GM19099 (cell line): ENCODE measurements around the gene SIRT3.

Experiments used
- POLR2A ChIP-seq: IDR thresholded peaks from 3 replicates; pipeline ENCODE4 v1.6.1; 2011; ENCODE audit warnings: low read depth; ENCODE audit not compliant: insufficient read length; ENCODE audit errors: extremely low read depth

Gene SIRT3

DNA sequence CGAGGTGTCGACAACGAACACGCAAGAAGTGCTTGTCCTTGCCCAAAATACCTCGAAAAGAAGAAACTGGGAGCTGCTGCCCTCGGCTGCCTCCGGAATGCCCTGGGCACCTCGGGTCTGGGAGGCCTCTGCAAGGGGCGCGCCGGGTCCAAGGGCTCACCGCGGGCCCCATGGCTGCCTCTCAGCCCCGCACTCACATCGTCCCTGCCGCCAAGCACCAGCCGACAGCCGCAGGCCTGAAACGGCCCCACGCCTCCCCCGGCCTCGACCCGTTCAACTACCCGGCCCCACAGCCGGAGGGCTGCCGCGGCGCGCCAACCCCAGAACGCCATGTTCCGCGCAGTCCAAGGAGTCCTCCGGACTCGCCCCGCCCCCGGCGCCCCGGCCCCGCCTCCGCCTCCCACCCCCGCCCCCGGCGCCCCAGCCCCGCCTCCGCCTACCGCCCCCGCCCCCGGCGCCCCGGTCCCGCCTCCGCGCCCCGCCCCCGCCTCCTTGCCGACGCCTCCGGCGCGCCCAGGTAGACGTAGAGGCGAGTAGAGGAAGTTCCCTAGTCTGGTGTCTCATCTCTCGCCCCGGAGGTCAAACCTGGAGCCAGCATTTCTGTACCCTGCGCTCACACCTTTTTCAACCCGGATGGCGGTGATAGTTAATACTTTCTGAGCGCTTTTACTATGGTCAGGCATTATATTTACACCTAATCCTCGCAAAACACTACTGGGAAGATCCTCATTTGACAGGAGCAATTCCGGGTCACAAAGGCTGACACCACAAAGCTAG, at the start of gene SIRT3:
SIRT3 (minus strand) TSS at position 346 of the 777 bp plus-strand sequence; CDS start at position 332, 14 bp downstream.
- peak; percentile 80 for TF ChIP-seq POLR2A

DNA sequence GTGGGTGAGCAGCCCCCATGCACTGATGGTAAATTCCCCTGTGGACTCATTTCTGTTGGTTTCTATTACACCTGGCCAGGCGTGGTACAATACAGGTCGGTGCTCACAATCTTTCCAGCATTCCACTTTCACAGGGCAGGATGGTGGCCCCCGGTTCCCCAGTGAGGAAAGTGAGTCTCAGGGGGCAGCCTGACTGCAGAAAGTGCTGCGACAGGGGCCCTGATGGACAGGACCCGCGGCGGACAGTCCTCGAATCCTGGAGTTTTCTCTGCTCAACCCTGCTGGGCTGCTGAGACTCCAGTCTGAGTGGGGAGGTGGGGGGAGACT, 49.7 kb upstream of the SIRT3 start:
- TF ChIP-seq POLR2A: no peak

DNA sequence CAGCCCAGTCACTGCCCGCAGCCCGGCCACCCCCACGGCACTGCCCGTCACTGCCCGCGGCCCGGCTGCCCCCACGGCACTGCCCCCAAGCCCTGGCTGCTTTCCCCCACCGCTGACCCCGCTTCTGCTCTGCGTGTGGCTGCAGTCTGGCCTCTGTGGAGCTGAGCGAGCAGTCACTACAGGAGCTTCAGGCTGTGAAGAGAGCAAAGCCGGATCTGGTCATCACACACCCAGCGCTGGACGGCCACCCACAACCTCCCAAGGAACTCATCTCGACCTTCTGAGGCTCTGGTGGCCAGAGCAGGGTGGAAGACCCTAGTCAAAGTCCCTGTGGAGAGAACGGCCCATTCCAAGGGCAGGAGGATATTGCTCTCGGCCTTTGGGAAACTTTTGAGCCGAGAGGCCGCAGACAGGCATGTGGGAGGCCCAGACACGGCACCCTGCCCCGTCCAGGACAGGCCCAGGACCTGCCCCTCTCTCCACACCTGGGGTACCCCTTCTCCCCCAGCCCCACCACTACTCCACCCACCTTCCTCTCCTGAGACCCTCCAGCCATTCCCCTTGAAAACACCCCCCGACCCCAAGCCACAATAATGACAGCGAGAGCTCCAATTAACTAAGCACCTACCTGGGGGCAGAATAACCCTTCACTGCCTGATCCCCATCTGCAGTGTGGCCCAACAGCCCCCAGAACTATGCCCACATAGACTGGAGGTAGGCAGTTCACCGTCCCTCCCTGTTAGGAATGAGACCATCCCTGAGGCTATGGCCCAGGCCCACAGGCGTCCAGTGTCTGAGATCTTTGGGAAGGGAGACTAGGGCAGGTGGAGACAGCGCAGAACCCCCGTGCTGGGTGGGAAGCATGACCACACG, 49.1 kb upstream of the SIRT3 start:
- no peak for TF ChIP-seq POLR2A

DNA sequence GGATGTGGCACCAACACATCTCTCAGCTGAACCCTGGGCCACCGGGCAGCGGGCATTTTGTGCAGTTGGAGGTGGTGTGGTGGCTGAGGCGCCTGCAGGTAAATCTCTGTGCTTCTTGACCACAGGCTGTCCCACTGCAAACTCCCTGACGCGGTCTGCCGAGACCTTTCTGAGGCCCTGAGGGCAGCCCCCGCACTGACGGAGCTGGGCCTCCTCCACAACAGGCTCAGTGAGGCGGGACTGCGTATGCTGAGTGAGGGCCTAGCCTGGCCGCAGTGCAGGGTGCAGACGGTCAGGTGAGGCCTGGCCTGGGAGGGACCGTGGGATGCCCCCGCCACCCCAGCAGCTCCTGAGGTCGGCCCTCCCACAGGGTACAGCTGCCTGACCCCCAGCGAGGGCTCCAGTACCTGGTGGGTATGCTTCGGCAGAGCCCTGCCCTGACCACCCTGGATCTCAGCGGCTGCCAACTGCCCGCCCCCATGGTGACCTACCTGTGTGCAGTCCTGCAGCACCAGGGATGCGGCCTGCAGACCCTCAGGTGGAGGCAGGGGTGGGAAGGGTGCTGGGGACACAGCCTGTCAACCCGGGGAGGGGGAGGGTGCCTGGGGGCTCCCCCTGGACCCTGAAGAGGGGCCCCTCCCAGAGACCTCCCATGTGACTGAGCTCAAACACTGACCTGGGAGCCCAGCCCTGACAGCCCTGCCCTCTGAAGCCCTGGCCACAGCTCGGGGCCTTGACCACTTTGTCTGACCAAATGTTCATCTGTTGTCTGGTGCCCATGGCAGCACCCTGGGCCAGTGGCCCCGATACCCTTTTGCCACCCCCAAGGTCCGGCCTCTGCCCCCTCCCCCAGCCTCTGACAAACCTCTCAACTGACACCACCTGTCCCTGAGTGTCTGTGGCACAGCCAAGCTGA, 48.2 kb upstream of the SIRT3 start:
- TF ChIP-seq POLR2A: no peak

DNA sequence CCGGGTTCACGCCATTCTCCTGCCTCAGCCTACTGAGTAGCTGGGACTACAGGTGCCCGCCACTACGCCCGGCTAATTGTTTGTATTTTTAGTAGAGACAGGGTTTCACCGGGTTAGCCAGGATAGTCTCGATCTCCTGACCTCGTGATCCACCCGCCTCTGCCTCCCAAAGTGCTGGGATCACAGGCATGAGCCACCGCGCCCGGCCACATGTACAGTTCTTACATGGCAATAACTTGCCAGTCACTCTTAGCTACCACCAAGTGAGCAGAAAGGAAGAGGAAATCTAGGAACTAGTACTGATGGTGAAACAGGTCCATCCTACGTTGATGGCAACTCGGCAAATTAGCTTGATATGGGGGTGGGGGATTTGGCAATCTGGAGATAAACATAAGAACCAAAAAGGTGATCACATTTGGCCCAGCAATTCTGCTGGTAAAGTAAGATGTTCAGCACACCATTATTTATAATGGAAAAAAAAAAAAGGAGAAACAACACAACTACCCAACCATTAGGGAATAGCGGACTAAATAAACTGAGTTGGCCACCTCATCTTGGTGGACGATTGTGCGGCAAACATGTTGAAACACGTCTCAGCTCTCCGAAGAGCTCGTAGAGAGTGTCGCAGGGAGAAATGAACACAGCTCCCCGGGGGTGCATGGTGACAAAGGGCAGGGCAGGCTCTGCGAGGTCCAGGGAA, 47.4 kb upstream of the SIRT3 start:
- TF ChIP-seq POLR2A: no peak

DNA sequence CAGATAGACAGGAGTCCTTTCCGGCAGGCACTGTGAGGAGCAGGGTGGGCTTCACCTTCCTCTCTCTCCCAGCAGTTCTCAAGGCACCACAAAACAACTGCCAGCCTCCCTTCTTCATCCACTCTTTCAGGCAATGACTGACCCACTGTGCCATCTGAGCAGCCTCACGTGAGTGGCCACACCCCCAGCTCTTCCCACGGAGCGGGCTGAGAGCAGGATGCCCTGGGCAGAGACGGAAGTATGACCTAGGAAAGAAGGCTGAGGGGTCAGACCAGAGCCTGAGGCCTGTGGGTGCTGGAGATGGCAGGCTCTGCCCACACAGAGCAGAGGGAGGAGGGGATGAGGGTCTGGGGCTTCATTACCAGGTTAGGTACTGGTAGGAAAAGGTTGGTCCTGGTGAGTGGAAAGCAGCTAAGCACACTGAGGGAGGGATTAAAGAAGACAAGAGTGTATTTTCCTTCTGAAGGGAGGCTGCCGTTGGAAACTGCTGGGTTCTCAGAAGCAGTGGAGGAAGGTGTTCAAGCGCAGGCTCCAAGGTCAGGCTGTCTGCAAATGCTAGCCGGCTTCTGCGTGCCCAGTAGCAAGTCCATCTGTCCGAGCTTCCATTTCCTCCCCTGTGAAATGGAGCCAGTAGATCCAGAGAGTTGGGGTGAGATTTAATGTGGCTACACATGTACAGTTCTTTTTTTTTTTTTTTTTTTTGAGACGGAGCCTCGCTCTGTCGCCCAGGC, 46.7 kb upstream of the SIRT3 start:
- no peak for TF ChIP-seq POLR2A

DNA sequence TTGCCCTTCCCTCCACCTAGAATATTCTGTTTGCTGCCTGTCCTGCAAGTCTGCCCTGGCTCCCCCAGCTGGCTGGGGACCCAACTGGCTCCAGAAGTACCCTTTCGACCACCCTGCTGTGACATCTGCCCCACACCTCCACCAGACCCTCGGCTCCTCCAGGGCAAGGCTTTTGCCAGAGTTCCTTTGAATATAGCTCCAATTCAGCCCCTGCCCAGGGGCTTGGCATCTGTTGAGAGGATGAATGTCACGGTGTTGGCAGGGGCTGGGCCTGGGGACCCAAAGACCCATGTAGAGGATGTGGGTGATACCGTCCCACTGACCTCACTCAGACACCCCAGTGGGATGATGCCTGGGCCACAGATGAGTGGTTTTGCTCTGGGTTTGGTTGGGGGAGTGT, 46.0 kb upstream of the SIRT3 start:
- no peak for TF ChIP-seq POLR2A

DNA sequence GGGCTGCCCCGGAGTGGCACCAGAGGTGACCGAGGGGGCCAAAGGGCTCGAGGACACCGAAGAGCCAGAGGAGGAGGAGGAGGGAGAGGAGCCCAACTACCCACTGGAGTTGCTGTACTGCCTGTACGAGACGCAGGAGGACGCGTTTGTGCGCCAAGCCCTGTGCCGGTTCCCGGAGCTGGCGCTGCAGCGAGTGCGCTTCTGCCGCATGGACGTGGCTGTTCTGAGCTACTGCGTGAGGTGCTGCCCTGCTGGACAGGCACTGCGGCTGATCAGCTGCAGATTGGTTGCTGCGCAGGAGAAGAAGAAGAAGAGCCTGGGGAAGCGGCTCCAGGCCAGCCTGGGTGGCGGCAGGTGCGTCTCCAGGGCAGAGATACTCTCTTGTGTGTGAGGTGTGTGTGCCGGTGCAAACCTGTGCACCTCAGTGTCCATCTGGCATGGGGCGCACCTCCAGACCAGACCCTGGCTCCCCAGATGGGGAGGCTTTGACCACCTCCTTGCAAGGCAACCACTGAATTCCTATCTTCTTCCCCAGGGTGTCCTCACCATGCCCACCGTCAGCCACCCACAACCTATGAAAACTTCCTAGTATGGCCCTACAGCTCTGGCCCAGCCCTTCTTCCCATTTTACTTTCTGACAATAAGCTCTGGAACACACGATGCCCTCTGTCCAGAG, 45.5 kb upstream of the SIRT3 start:
- no peak for TF ChIP-seq POLR2A

DNA sequence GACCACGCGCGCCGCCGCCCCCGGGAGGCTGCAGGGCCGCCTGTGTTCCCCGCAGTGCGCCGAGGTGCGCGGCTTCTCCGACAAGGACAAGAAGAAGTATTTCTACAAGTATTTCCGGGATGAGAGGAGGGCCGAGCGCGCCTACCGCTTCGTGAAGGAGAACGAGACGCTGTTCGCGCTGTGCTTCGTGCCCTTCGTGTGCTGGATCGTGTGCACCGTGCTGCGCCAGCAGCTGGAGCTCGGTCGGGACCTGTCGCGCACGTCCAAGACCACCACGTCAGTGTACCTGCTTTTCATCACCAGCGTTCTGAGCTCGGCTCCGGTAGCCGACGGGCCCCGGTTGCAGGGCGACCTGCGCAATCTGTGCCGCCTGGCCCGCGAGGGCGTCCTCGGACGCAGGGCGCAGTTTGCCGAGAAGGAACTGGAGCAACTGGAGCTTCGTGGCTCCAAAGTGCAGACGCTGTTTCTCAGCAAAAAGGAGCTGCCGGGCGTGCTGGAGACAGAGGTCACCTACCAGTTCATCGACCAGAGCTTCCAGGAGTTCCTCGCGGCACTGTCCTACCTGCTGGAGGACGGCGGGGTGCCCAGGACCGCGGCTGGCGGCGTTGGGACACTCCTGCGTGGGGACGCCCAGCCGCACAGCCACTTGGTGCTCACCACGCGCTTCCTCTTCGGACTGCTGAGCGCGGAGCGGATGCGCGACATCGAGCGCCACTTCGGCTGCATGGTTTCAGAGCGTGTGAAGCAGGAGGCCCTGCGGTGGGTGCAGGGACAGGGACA, 44.8 kb upstream of the SIRT3 start:
- no peak for TF ChIP-seq POLR2A

DNA sequence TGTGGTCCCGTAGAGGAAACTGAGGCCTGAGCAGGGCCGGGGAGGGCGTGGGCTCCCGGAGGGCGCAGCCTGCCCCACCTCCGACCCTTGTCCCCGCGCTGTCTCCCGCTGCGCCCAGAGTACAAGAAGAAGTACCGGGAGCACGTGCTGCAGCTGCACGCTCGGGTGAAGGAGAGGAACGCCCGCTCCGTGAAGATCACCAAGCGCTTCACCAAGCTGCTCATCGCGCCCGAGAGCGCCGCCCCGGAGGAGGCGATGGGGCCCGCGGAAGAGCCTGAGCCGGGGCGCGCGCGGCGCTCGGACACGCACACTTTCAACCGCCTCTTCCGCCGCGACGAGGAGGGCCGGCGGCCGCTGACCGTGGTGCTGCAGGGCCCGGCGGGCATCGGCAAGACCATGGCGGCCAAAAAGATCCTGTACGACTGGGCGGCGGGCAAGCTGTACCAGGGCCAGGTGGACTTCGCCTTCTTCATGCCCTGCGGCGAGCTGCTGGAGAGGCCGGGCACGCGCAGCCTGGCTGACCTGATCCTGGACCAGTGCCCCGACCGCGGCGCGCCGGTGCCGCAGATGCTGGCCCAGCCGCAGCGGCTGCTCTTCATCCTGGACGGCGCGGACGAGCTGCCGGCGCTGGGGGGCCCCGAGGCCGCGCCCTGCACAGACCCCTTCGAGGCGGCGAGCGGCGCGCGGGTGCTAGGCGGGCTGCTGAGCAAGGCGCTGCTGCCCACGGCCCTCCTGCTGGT, 44.0 kb upstream of the SIRT3 start:
- no peak for TF ChIP-seq POLR2A

DNA sequence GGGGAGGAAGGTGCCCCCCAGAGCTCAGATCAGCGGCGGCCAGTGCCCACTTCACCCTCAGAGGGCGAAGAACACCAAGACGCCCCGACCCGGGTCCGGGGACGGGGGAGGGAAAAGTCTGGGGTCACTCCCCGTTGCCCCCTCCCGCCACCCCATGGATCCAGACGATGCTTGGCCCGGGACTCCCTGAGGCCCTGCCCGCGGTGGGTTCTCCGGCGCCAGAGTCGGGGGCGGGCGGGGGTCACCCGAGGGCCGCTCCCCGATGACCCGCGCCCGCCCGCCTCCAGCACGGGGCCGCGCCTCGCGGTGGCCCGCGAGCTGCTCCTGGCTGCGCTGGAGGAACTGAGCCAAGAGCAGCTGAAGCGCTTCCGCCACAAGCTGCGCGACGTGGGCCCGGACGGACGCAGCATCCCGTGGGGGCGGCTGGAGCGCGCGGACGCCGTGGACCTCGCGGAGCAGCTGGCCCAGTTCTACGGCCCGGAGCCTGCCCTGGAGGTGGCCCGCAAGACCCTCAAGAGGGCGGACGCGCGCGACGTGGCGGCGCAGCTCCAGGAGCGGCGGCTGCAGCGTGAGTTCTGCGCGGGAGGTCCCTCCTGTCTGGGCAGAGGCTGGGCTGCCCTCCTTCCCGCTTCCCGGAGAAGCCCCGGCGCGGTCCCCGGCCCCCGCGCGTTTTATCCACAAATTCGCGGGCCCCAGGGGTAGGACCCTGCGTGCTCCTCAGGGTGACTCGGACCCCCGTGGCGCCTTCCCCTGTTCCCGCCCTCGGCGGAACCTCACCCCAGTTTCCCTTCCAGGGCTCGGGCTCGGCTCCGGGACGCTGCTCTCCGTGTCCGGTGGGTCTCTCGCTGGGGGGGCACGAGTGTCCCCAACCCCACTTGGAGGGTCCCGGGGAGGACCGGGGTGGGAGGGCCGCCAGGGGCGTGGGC, 43.2 kb upstream of the SIRT3 start:
- TF ChIP-seq POLR2A: no peak
